T-helper 17 cell (primary cell): ENCODE measurements around the gene TMCO1. TPM values are rescaled to one million over a fixed set of nuclear protein-coding genes. Genes with fewer than 3 reads are reported as not detected.
"Not testable (repeated sequence)": the region's sequence is repeated elsewhere in the genome, so short reads cannot be mapped to it uniquely, and the experiment has no call there.

Experiments used
- ATAC-seq: fragments of 150-1000 bp; cut with Tn5 transposase; 2 replicates; pipeline ENCODE4 v1.10.0; 2021; ENCODE audit warnings: mild to moderate bottlenecking, moderate library complexity
- DNase-seq, 3 donors: peaks; one replicate each; pipeline versions ENCODE4 v3.0.0 to v3.0.0-alpha.2; 2020 to 2021
- H3K9me3 ChIP-seq: one replicate; pipeline ENCODE4 v1.7.0; 2013; ENCODE audit warnings: low read length, mild to moderate bottlenecking; ENCODE audit not compliant: control insufficient read depth, poor library complexity, severe bottlenecking
- H3K27ac Mint-ChIP-seq: one replicate; pipeline ENCODE4 v1.8.0; 2022; ENCODE audit warnings: mild to moderate bottlenecking, moderate library complexity, mixed read lengths
- H3K27me3 Mint-ChIP-seq: one replicate; pipeline ENCODE4 v1.8.0; 2022; ENCODE audit warnings: mixed read lengths
- H3K36me3 Mint-ChIP-seq: one replicate; pipeline ENCODE4 v1.8.0; 2022; ENCODE audit warnings: low read depth, mixed read lengths
- H3K4me1 Mint-ChIP-seq: one replicate; pipeline ENCODE4 v1.8.0; 2022; ENCODE audit warnings: mild to moderate bottlenecking, mixed read lengths
- H3K4me3 Mint-ChIP-seq: one replicate; pipeline ENCODE4 v1.8.0; 2022; ENCODE audit warnings: mild to moderate bottlenecking, moderate library complexity, mixed read lengths
- total RNA-seq, 4 donors: library from RNA in 2 of 4; stranded (reverse) in 2 of 4; gene quantifications; one replicate each; pipeline ENCODE4 v1.2.3 and lab custom pipeline; 2022 to 2026

TMCO1 gene
- total RNA-seq, 2 donors from 2014 or later: 33.4 to 37.8 TPM

DNA sequence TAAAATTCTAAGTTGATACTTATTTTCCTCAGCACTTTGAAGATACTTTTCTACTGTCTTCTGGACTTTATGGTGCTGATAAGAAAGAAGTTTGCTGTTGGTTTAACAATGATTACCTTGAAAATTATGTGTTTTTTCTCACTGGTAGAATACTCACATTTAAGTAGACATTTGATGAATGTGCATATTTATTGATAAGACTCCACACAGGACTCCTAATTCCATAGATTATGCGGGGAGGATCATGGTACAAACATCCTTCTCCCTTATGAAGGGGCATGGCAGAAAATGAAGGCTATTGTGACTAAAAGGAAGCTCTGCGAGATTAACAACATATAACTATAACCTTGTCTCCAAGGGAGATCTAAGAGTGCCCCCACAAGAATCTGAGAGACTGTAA is 41.8 kb downstream of the TMCO1 start:
- DNase-seq (no peak), ATAC-seq (no peak)
- peaks cover 5% of the 10 kb centered on the region for H3K36me3 Mint-ChIP-seq
- no peaks in the 10 kb centered on the region for H3K27me3 Mint-ChIP-seq
- H3K4me1 Mint-ChIP-seq: peaks cover 3% of the 10 kb centered on the region
- no peaks in the 10 kb centered on the region for H3K9me3 ChIP-seq
- H3K4me3 Mint-ChIP-seq: no peak overlapping the region
- no peak overlapping the region for H3K27ac Mint-ChIP-seq

DNA sequence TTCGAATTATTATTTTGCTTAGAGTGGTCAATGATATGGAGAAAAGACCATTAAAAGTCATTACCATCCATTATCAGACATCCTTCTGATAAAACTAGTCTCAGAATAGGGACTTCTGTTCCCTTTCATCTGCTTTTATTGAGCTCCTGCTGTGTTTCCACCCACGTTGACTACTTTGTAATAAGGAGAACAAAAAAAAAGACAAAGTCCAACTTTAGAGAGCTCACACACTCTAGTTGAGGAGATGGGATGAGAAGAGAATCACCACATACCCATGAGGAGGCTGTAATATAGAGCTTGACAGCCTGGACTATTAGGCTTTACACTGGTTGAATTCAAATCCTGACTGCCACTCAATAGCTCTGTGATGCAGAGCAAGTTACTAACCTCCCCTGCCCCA is 42.5 kb downstream of the TMCO1 start:
- Mint-ChIP-seq H3K36me3 (peaks cover 5% of the 10 kb centered on the region), H3K4me1 (peaks cover 3% of the 10 kb centered on the region), H3K4me3 (no peak overlapping the region), H3K27me3 (no peaks in the 10 kb centered on the region), H3K27ac (no peak overlapping the region)
- no peaks in the 10 kb centered on the region for H3K9me3 ChIP-seq
- no peak for ATAC-seq
- no peak for DNase-seq

DNA sequence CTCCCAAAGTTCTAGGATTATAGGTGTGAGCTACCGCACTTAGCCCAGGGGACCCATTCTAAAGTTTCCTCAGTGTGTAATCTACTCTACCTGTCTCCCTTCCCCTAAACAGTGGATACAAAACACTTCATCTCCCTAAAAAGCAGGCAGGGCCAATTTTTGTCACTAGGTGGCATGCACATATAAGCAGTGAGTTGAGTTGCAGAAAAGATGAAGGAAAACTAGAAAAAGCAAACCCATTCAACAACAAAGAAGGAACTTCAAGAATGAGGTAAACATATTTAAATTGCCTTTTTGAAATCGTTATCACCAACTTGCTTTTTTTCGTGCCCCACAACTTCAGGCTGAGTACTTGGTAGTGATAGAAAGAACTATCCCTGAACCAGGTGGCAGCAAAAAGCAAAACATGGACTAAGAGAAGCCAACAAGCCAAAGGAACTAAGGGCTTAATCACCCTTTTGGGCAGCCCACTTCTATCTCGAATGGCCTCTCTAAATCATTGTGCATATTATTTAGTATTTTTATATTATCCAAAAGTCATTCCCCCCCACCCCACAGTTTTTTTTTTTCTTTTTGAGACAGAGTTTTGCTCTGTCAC is 50.7 kb downstream of the TMCO1 start:
- no peaks in the 10 kb centered on the region for H3K36me3 Mint-ChIP-seq
- H3K27me3 Mint-ChIP-seq: no peaks in the 10 kb centered on the region
- H3K4me1 Mint-ChIP-seq: no peaks in the 10 kb centered on the region
- H3K27ac Mint-ChIP-seq: no peak overlapping the region
- DNase-seq (no peak), ATAC-seq (no peak)
- no peaks in the 10 kb centered on the region for H3K9me3 ChIP-seq
- H3K4me3 Mint-ChIP-seq: no peak overlapping the region

- not testable (repeated sequence) for H3K9me3 ChIP-seq, H3K27ac Mint-ChIP-seq, H3K36me3 Mint-ChIP-seq, H3K4me3 Mint-ChIP-seq, ATAC-seq, H3K4me1 Mint-ChIP-seq, DNase-seq, H3K27me3 Mint-ChIP-seq
These were observed 52.2 kb downstream of the TMCO1 start for GRCh38 chr1:165716265-165717051.

DNA sequence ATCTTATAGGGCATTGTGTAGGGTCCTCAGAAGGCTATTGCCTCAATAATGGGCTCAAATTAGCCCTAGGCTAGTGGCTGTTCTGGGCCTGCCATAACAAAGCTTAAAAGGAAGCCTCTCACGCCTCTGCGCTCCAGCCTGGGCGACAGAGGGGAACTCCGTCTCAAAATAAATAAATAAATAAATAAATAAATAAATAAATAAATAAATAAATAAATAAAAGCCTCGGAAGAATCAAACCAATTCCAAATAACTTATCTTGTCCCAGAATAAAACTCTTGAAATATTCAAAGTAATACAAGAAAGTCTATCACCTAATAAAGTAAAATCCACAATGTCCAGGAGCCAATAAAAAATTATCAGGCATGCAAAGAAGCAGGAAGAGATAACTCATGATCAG is 55.9 kb downstream of the TMCO1 start:
- Mint-ChIP-seq H3K27me3 (peaks cover 15% of the 10 kb centered on the region), H3K4me1 (peaks cover 2% of the 10 kb centered on the region), H3K36me3 (peaks cover 3% of the 10 kb centered on the region), H3K27ac (no peak overlapping the region), H3K4me3 (no peak overlapping the region)
- no peaks in the 10 kb centered on the region for H3K9me3 ChIP-seq
- DNase-seq: no peak
- no peak for ATAC-seq

- no peak overlapping the region for H3K4me3 Mint-ChIP-seq
- peaks cover 7% of the 10 kb centered on the region for H3K4me1 Mint-ChIP-seq
- no peaks in the 10 kb centered on the region for H3K9me3 ChIP-seq
- H3K27me3 Mint-ChIP-seq: peaks cover 32% of the 10 kb centered on the region
- DNase-seq: no peak
- H3K36me3 Mint-ChIP-seq: peaks cover 8% of the 10 kb centered on the region
- ATAC-seq: no peak
- no peak overlapping the region for H3K27ac Mint-ChIP-seq
These were observed 60.5 kb downstream of the TMCO1 start for GRCh38 chr1:165707984-165708706.

GRCh38 chr1:165703648-165704047 is 65.0 kb downstream of the TMCO1 start:
- H3K4me3 Mint-ChIP-seq: no peak overlapping the region
- ATAC-seq (no peak), DNase-seq (no peak)
- H3K27me3 Mint-ChIP-seq: peaks cover 19% of the 10 kb centered on the region
- H3K9me3 ChIP-seq: no peaks in the 10 kb centered on the region
- peaks cover 6% of the 10 kb centered on the region for H3K36me3 Mint-ChIP-seq
- peaks cover 7% of the 10 kb centered on the region for H3K4me1 Mint-ChIP-seq
- H3K27ac Mint-ChIP-seq: no peak overlapping the region

GRCh38 chr1:165701922-165702321 is 66.7 kb downstream of the TMCO1 start:
- Mint-ChIP-seq H3K4me1 (peaks cover 17% of the 10 kb centered on the region), H3K27me3 (peaks cover 11% of the 10 kb centered on the region)
- DNase-seq, H3K36me3 Mint-ChIP-seq, ATAC-seq, H3K4me3 Mint-ChIP-seq, H3K9me3 ChIP-seq, H3K27ac Mint-ChIP-seq: not testable (repeated sequence)

- DNase-seq (no peak), ATAC-seq (no peak)
- H3K27ac Mint-ChIP-seq: no peak overlapping the region
- H3K4me3 Mint-ChIP-seq: peak overlapping the region; percentile 25
- no peaks in the 10 kb centered on the region for H3K27me3 Mint-ChIP-seq
- H3K9me3 ChIP-seq: no peaks in the 10 kb centered on the region
- H3K36me3 Mint-ChIP-seq: no peaks in the 10 kb centered on the region
- H3K4me1 Mint-ChIP-seq: peaks cover 24% of the 10 kb centered on the region
These were observed 69.1 kb downstream of the TMCO1 start for GRCh38 chr1:165699577-165699976.

DNA sequence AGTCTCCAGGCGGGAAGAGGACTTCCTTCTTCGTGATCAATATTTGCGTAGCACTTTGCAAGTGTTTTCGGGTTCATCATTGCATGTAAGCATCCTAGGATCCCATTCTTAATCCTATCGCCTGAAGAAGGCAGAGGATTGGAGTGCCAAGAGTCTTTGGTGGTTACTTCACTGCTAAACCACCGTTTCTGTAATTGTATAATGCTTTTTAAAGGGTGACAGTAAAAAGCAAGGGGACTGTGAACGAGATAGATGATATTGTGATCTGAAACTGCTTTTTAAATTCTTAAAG is 70.0 kb downstream of the TMCO1 start:
- no peaks in the 10 kb centered on the region for H3K36me3 Mint-ChIP-seq

DNA sequence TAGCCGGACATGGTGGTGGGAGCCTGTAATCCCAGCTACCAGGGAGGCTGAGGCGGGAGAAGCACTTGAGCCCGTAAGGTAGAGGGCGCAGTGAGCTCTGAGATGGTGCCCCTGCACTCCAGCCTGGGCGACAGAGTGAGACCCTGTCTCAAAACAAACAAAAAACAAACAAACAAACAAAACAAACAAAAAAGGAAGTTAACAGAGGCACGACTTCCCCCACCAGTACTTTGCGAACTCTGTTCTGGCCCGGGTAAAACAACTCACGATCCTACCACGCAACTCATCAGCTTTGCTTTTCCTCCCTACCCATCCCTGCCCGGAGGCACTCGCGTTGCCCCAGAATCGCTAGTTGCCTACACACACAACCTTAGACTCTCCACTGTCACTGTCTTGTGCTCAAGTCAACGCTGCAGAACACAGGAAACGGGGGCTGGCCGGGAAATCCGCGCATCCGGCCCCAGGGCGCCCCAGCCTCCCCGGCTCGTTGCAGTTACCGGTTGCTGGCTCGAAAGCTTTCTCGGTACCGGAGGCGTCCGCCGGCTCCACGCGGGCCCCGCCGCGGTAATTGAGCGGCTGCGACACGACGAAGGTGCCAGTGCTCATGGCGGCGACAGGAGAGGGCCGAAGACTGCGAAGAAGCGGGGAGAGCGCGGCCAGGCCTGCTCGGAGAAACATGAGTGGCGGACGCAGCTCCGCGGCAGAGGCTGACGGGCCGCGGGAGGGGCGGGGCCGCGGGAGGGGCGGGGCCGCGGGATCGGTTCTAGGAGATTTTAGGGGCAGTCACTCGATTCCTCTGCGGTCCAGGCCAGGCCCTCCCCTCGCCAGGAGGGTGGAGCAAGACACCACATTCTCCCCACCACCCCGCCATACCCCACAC is 70.5 kb downstream of the TMCO1 start, which contains the start of gene ALDH9A1:
ALDH9A1 (minus strand) TSS at position 682 of the 880 bp plus-strand sequence; CDS start at position 678, 4 bp downstream.
- peak; percentile 73 to 84 (median 82) for DNase-seq
- Mint-ChIP-seq H3K4me1 (peaks cover 22% of the 10 kb centered on the region), H3K36me3 (no peaks in the 10 kb centered on the region), H3K4me3 (peak within 1 kb of the TSS; percentile 98), H3K27ac (peak within 1 kb of the TSS; percentile 97), H3K27me3 (no peaks in the 10 kb centered on the region)
- ATAC-seq: peak; percentile 91
- H3K9me3 ChIP-seq: no peaks in the 10 kb centered on the region

More for the DNA sequence above, 70.0 kb downstream of the TMCO1 start:
- no peaks in the 10 kb centered on the region for H3K9me3 ChIP-seq
- H3K4me1 Mint-ChIP-seq: peaks cover 24% of the 10 kb centered on the region
- no peak for DNase-seq
- H3K27ac Mint-ChIP-seq: peak overlapping the region; percentile 97
- no peak for ATAC-seq
- H3K4me3 Mint-ChIP-seq: peak overlapping the region; percentile 98
- H3K27me3 Mint-ChIP-seq: no peaks in the 10 kb centered on the region

DNA sequence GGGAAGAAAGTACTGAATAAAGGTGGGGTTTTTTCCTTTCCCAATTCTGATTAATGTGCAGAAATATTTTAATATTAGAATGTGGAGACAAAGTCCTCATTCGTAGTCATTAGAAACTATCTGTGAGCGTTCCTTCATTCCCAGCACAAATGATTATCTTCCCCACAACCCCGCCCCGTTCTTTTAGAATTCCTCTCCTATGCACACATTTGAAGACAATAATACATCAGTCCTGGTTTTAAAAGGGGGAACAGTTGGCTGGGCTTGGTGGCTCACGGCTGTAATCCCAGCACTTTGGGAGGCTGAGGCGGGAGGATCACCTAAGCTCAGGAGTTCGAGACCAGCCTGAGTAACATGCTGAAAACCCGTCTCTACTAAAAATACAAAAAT is 71.2 kb downstream of the TMCO1 start:
- peak overlapping the region; percentile 97 for H3K27ac Mint-ChIP-seq
- H3K4me1 Mint-ChIP-seq: peaks cover 22% of the 10 kb centered on the region
- peaks cover 2% of the 10 kb centered on the region for H3K36me3 Mint-ChIP-seq
- peak overlapping the region; percentile 98 for H3K4me3 Mint-ChIP-seq
- ATAC-seq (no peak), DNase-seq (no peak)
- H3K27me3 Mint-ChIP-seq: no peaks in the 10 kb centered on the region
- no peaks in the 10 kb centered on the region for H3K9me3 ChIP-seq
